Progenitor cell of endocrine pancreas (in vitro differentiated cells): Measurements from ENCODE around the gene VWA7. TPM values are rescaled to one million over a fixed set of nuclear protein-coding genes. Genes with fewer than 3 reads are reported as not detected.
"Not testable (repeated sequence)": the region's sequence is repeated elsewhere in the genome, so short reads cannot be mapped to it uniquely, and the experiment has no call there.

Source experiments
- DNase-seq: peaks from one replicate; pipeline ENCODE4 v3.0.0; 2021; ENCODE audit warnings: low spot score; ENCODE audit not compliant: unreplicated experiment
- H3K27ac Mint-ChIP-seq: 2 replicates; pipeline ENCODE4 v1.8.0; 2021; ENCODE audit warnings: mild to moderate bottlenecking, moderate library complexity, mixed read lengths
- H3K27me3 Mint-ChIP-seq: 2 replicates; pipeline ENCODE4 v1.8.0; 2021; ENCODE audit warnings: mixed read lengths
- H3K36me3 Mint-ChIP-seq: 2 replicates; pipeline ENCODE4 v1.8.0; 2022; ENCODE audit warnings: mixed read lengths; ENCODE audit not compliant: insufficient read depth
- H3K4me1 Mint-ChIP-seq: 2 replicates; pipeline ENCODE4 v1.8.0; 2021; ENCODE audit warnings: low read depth, mixed read lengths
- H3K4me3 Mint-ChIP-seq: 2 replicates; pipeline ENCODE4 v1.8.0; 2021; ENCODE audit warnings: low read depth, mild to moderate bottlenecking, moderate library complexity, mixed read lengths
- H3K9me3 Mint-ChIP-seq: 2 replicates; pipeline ENCODE4 v1.8.0; 2021; ENCODE audit warnings: low read depth, mixed read lengths
- CTCF ChIP-seq: fragments of 200-600 bp; sonication (generic); IDR thresholded peaks from one replicate; pipeline ENCODE4 v1.5.0; 2021; ENCODE audit warnings: antibody characterized with exemption, mild to moderate bottlenecking; ENCODE audit not compliant: unreplicated experiment
- long read RNA-seq: library from polyadenylated mRNA; unstranded; transcript quantifications from one replicate; pipeline ENCODE4 v2.0.0, GENCODE V29; 2020
- total RNA-seq: library from RNA; stranded (reverse); gene quantifications from 2 replicates; pipeline ENCODE4 v1.2.1, GENCODE V29; 2021

The VWA7 gene
- 9.5 and 11.6 TPM in 2 replicates for total RNA-seq
- long read RNA-seq, result 0 reads

GRCh38 chr6:31776989-31777666 is at the start of gene VWA7:
Gene VWA7, minus strand, starts transcription at chr6:31777328. Its CDS starts 549 bp downstream, at chr6:31776779.
- H3K9me3 Mint-ChIP-seq, result no peaks in the 10 kb centered on the region
- H3K27me3 Mint-ChIP-seq, result no peaks in the 10 kb centered on the region
- H3K27ac Mint-ChIP-seq, result peak within 1 kb of the TSS; percentile 89
- H3K4me1 Mint-ChIP-seq, result peaks cover 12% of the 10 kb centered on the region
- peak within 1 kb of the TSS; percentile 38 for H3K4me3 Mint-ChIP-seq
- TF ChIP-seq CTCF, result no peak
- H3K36me3 Mint-ChIP-seq, result peaks cover 3% of the 10 kb centered on the region
- peak; percentile 46 for DNase-seq

GRCh38 chr6:31826793-31827285 is 49.7 kb upstream of the VWA7 start:
- Mint-ChIP-seq H3K27me3 (no peaks in the 10 kb centered on the region), H3K27ac (peak overlapping the region; percentile 97), H3K4me1 (peaks cover 44% of the 10 kb centered on the region), H3K4me3 (peak overlapping the region; percentile 91), H3K9me3 (no peaks in the 10 kb centered on the region), H3K36me3 (no peaks in the 10 kb centered on the region)
- DNase-seq, result no peak
- TF ChIP-seq CTCF, result no peak

GRCh38 chr6:31825553-31825952 is 48.4 kb upstream of the VWA7 start:
- H3K4me3 Mint-ChIP-seq, result peak overlapping the region; percentile 48
- no peak for DNase-seq
- H3K27me3 Mint-ChIP-seq, result no peaks in the 10 kb centered on the region
- H3K36me3 Mint-ChIP-seq, result no peaks in the 10 kb centered on the region
- TF ChIP-seq CTCF, result no peak
- no peaks in the 10 kb centered on the region for H3K9me3 Mint-ChIP-seq
- H3K27ac Mint-ChIP-seq, result peak overlapping the region; percentile 94
- H3K4me1 Mint-ChIP-seq, result peaks cover 43% of the 10 kb centered on the region

- not testable (repeated sequence) for H3K4me3 Mint-ChIP-seq, H3K36me3 Mint-ChIP-seq, H3K9me3 Mint-ChIP-seq, DNase-seq, H3K27me3 Mint-ChIP-seq
- Mint-ChIP-seq H3K27ac (peak overlapping the region; percentile 56), H3K4me1 (peaks cover 42% of the 10 kb centered on the region)
These were observed 46.6 kb upstream of the VWA7 start for GRCh38 chr6:31823592-31824196.

- no peak for DNase-seq
- H3K4me3 Mint-ChIP-seq, result peak overlapping the region; percentile 87
- peaks cover 4% of the 10 kb centered on the region for H3K9me3 Mint-ChIP-seq
- peaks cover 6% of the 10 kb centered on the region for H3K36me3 Mint-ChIP-seq
- no peaks in the 10 kb centered on the region for H3K27me3 Mint-ChIP-seq
- TF ChIP-seq CTCF, result no peak
- peaks cover 43% of the 10 kb centered on the region for H3K4me1 Mint-ChIP-seq
- H3K27ac Mint-ChIP-seq, result peak overlapping the region; percentile 97
These were observed 45.1 kb upstream of the VWA7 start for GRCh38 chr6:31822036-31822821.
